Keratinocyte (primary cell): Measurements from ENCODE around the gene CST6. TPM values are rescaled to one million over a fixed set of nuclear protein-coding genes. Genes with fewer than 3 reads are reported as not detected.
A peak's percentile ranks its signal among the peaks of the same experiment; 100 is the strongest.

Experiments
- DNase-seq: peaks from one replicate; pipeline ENCODE4 v3.0.0-alpha.2; 2011; ENCODE audit warnings: low read depth, missing footprints, low spot score
- FAIRE-seq: peaks from 2 replicates; lab custom pipeline; 2011; peaks lifted over from hg19 to GRCh38; lab: Jason Lieb, UNC
- H2AFZ ChIP-seq: 2 replicates; pipeline ENCODE4 v1.6.0; 2012; ENCODE audit warnings: low read length, control low read depth, inconsistent platforms; ENCODE audit not compliant: control insufficient read depth
- H3K27ac ChIP-seq: 2 replicates; pipeline ENCODE4 v1.5.1; 2011; ENCODE audit warnings: low read length; ENCODE audit not compliant: control insufficient read depth, insufficient read depth
- H3K27me3 ChIP-seq: 3 replicates; pipeline ENCODE4 v1.6.0; 2011; ENCODE audit warnings: low read length; ENCODE audit not compliant: control insufficient read depth, insufficient read depth; ENCODE audit errors: extremely low read depth
- H3K36me3 ChIP-seq, 2 experiments: 2 replicates in 1 of 2; 3 replicates in 1 of 2; pipeline ENCODE4 v1.5.1; 2011; ENCODE audit warnings: low read length in 2 of 2, mild to moderate bottlenecking in 1 of 2; ENCODE audit not compliant: control insufficient read depth in 2 of 2, insufficient read depth in 2 of 2; ENCODE audit errors: extremely low read depth in 1 of 2
- H3K4me1 ChIP-seq: 3 replicates; pipeline ENCODE4 v1.5.1; 2011; ENCODE audit warnings: low read length; ENCODE audit not compliant: control insufficient read depth, insufficient read depth; ENCODE audit errors: extremely low read depth
- H3K4me2 ChIP-seq: 3 replicates; pipeline ENCODE4 v1.6.0; 2011; ENCODE audit warnings: low read depth, low read length; ENCODE audit not compliant: control insufficient read depth, insufficient read depth; ENCODE audit errors: extremely low read depth
- H3K4me3 ChIP-seq, 3 experiments: fragments of 200-600 bp in 1 of 3; sonication (generic) in 1 of 3; 2 replicates in 2 of 3; 3 replicates in 1 of 3; pipeline ENCODE4 v1.5.1; 2011 to 2016; ENCODE audit warnings: low read length in 3 of 3, mild to moderate bottlenecking in 3 of 3, control low read depth in 2 of 3, inconsistent platforms in 1 of 3, low read depth in 1 of 3, mixed read lengths in 1 of 3, mixed run types in 1 of 3, moderate library complexity in 1 of 3; ENCODE audit not compliant: control insufficient read depth in 2 of 3, insufficient read depth in 2 of 3; ENCODE audit errors: extremely low read depth in 1 of 3
- H3K79me2 ChIP-seq: 2 replicates; pipeline ENCODE4 v1.6.0; 2012; ENCODE audit warnings: low read length; ENCODE audit not compliant: control insufficient read depth, insufficient read depth
- H3K9ac ChIP-seq: 3 replicates; pipeline ENCODE4 v1.6.0; 2011; ENCODE audit warnings: low read length; ENCODE audit not compliant: control insufficient read depth, insufficient read depth; ENCODE audit errors: extremely low read depth
- H3K9me1 ChIP-seq: 3 replicates; pipeline ENCODE4 v1.6.0; 2011; ENCODE audit warnings: low read length; ENCODE audit not compliant: control insufficient read depth, insufficient read depth; ENCODE audit errors: extremely low read depth
- H3K9me3 ChIP-seq: 2 replicates; pipeline ENCODE4 v1.5.1; 2012; ENCODE audit warnings: low read depth, low read length; ENCODE audit not compliant: control insufficient read depth
- H4K20me1 ChIP-seq: 3 replicates; pipeline ENCODE4 v1.6.0; 2011; ENCODE audit warnings: low read length; ENCODE audit not compliant: control insufficient read depth, insufficient read depth; ENCODE audit errors: extremely low read depth
- EZH2 ChIP-seq: IDR thresholded peaks from one replicate; pipeline ENCODE4 v1.6.1; 2012; ENCODE audit warnings: inconsistent platforms, mild to moderate bottlenecking, low read length, moderate library complexity
- dilution Hi-C: fragments of 300-500 bp; cut with MboI; formaldehyde crosslinking; loops from one replicate; pipeline ENCODE4 v1.7.0; 2020; ENCODE audit warnings: low sequenced_read_pairs; ENCODE audit not compliant: extremely low pct_ligation_motif_present
- polyA plus RNA-seq, 5 experiments: library from polyadenylated mRNA; depleted of rRNA in 3 of 5; stranded (reverse) in 3 of 5; stranded (forward) in 1 of 5; unstranded in 1 of 5; fragments of >200 nt; gene quantifications; 1 replicate in 1 of 5; 2 replicates in 3 of 5; 3 replicates in 1 of 5; pipeline versions ENCODE4 v1.2.1 to v1.2.3, GENCODE V29; 2011 to 2012; ENCODE audit warnings: missing spikeins in 2 of 5, low read depth in 1 of 5, low replicate concordance in 1 of 5
- TF ChIP-seq, protein P1 (sequence below), 3 experiments: IDR thresholded peaks in 1 of 3; conservative IDR thresholded peaks in 1 of 3; optimal IDR thresholded peaks in 1 of 3; 2 replicates in 2 of 3; 3 replicates in 1 of 3; pipeline versions ENCODE3 to v1.5.1; 2011; ENCODE audit warnings: low read length in 3 of 3, mild to moderate bottlenecking in 3 of 3, moderate library complexity in 2 of 3, control low read depth in 1 of 3, inconsistent platforms in 1 of 3; ENCODE audit not compliant: insufficient read depth in 2 of 3; ENCODE audit errors: extremely low read depth in 1 of 3

Gene CST6
- polyA plus RNA-seq, 1 donor (not counting 4 experiments of a cell fraction or from before 2014, with no cell fraction given): 1.4 TPM

DNA sequence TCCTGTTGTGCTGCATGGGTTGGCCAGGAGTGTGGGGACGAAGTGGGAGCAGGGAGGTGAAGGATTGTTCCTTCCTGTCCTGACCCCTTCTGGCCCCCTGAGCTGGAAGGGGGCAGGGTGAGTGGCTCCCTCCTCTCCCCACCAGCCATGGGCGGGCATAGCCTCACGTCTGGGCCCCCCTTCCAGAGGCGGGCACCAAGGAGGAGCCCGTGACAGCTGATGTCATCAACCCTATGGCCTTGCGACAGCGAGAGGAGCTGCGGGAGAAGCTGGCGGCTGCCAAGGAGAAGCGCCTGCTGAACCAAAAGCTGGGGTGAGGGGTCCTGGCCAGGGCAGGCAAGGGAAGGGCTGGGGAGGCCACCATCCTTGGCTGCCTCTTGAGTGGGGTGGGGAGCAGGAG, 46.9 kb upstream of the CST6 start:
- no peak overlapping the region for H3K9ac ChIP-seq
- H3K4me1 ChIP-seq: peaks cover 8% of the 10 kb centered on the region
- no peak for FAIRE-seq
- no peaks in the 10 kb centered on the region for H4K20me1 ChIP-seq
- H2AFZ ChIP-seq: no peak overlapping the region
- TF ChIP-seq, protein P1, sequence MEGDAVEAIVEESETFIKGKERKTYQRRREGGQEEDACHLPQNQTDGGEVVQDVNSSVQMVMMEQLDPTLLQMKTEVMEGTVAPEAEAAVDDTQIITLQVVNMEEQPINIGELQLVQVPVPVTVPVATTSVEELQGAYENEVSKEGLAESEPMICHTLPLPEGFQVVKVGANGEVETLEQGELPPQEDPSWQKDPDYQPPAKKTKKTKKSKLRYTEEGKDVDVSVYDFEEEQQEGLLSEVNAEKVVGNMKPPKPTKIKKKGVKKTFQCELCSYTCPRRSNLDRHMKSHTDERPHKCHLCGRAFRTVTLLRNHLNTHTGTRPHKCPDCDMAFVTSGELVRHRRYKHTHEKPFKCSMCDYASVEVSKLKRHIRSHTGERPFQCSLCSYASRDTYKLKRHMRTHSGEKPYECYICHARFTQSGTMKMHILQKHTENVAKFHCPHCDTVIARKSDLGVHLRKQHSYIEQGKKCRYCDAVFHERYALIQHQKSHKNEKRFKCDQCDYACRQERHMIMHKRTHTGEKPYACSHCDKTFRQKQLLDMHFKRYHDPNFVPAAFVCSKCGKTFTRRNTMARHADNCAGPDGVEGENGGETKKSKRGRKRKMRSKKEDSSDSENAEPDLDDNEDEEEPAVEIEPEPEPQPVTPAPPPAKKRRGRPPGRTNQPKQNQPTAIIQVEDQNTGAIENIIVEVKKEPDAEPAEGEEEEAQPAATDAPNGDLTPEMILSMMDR (optimal IDR thresholded peaks at IDR 0.05 in 1 of 3, IDR thresholded peaks at IDR 0.05 in 1 of 3, conservative IDR thresholded peaks at IDR 0.05 in 1 of 3; ENCODE audit: extremely low read depth in 1 of 3, insufficient read depth in 2 of 3, low read length in 3 of 3): no peak
- no peak for TF ChIP-seq EZH2
- no peak for DNase-seq
- H3K9me1 ChIP-seq: no peaks in the 10 kb centered on the region
- H3K27ac ChIP-seq: no peak overlapping the region
- no peaks in the 10 kb centered on the region for H3K9me3 ChIP-seq
- no peak overlapping the region for H3K4me3 ChIP-seq
- H3K4me2 ChIP-seq: no peak overlapping the region
- H3K27me3 ChIP-seq: no peaks in the 10 kb centered on the region
- peaks cover 31% of the 10 kb centered on the region for H3K79me2 ChIP-seq
- H3K36me3 ChIP-seq: peaks cover 21 to 30% of the 10 kb centered on the region in 2 experiments
- dilution Hi-C loops: no loop called here

DNA sequence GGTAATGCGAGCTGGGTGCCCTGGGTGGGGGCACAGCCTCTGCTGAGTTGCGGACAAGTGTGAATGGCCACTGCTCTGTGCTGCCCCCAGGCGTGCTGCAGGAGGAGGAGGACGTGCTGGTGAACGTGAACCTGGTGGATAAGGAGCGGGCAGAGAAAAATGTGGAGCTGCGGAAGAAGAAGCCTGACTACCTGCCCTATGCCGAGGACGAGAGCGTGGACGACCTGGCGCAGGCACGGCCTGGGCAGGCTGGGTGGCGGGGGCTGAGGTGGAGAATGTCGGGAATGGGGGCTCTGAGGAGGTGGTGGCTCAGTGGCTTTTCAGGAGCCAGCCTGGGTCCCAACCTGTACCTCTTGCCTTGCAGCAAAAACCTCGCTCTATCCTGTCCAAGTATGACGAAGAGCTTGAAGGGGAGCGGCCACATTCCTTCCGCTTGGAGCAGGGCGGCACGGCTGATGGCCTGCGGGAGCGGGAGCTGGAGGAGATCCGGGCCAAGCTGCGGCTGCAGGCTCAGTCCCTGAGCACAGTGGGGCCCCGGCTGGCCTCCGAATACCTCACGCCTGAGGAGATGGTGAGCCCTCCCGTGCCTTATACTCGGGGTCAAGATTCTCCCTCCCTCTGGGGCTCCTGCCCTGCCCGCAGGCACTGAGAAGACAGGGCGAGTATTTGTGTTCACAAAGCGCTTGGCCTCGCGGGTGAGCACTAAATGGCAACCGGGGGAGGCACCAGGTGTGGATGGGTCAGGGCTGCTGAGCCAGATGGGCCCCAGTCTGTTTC, 45.6 kb upstream of the CST6 start:
- H3K9me3 ChIP-seq: no peaks in the 10 kb centered on the region
- H3K9me1 ChIP-seq: no peaks in the 10 kb centered on the region
- FAIRE-seq (no peak), DNase-seq (no peak)
- TF ChIP-seq EZH2: no peak
- TF ChIP-seq, protein P1 (optimal IDR thresholded peaks at IDR 0.05 in 1 of 3, IDR thresholded peaks at IDR 0.05 in 1 of 3, conservative IDR thresholded peaks at IDR 0.05 in 1 of 3; ENCODE audit: extremely low read depth in 1 of 3, insufficient read depth in 2 of 3, low read length in 3 of 3): peak in 1 of 3 experiments; percentile 6
- H3K27ac ChIP-seq: no peak overlapping the region
- no peaks in the 10 kb centered on the region for H4K20me1 ChIP-seq
- peaks cover 22 to 34% of the 10 kb centered on the region in 2 experiments for H3K36me3 ChIP-seq
- H3K4me3 ChIP-seq: no peak overlapping the region
- no peak overlapping the region for H3K4me2 ChIP-seq
- H3K79me2 ChIP-seq: peaks cover 31% of the 10 kb centered on the region
- H3K27me3 ChIP-seq: no peaks in the 10 kb centered on the region
- peaks cover 8% of the 10 kb centered on the region for H3K4me1 ChIP-seq
- no peak overlapping the region for H2AFZ ChIP-seq
- no peak overlapping the region for H3K9ac ChIP-seq
- dilution Hi-C loops: no loop called here
